SH-SY5Y (cell line): ENCODE measurements around the gene EFNA2.

Experiments used
- GATA2 ChIP-seq: IDR thresholded peaks from 2 replicates; pipeline ENCODE4 v1.6.1; 2011; ENCODE audit warnings: mild to moderate bottlenecking, low read depth, low read length
- GATA3 ChIP-seq: IDR thresholded peaks from 2 replicates; pipeline ENCODE4 v1.6.1; 2011; ENCODE audit warnings: low read depth, mild to moderate bottlenecking, low read length, moderate library complexity

GRCh38 chr19:1256646-1257474 lies 28.8 kb upstream of the EFNA2 start:
- no peak for TF ChIP-seq GATA3
- no peak for TF ChIP-seq GATA2
